ENCODE data around the gene XYLT1. TPM values are rescaled to one million over a fixed set of nuclear protein-coding genes. Genes with fewer than 3 reads are reported as not detected.
A peak's percentile ranks its signal among the peaks of the same experiment; 100 is the strongest.

Gene XYLT1
- total and polyA plus RNA-seq, 2 experiments from 2014 or later: 4.5 to 26.3 TPM

GRCh38 chr16:17474572-17474971 is 3.8 kb upstream of the XYLT1 start:
- TF ChIP-seq EZH2 (IDR thresholded peaks at IDR 0.05; ENCODE audit: insufficient read depth, poor library complexity, severe bottlenecking) (no peak), EZH2phosphoT487 (IDR thresholded peaks at IDR 0.05; ENCODE audit: insufficient read depth, low read depth) (no peak)
- in situ Hi-C loops (cut with MboI): loop anchor here (25.0 kb wide), 1 partner anchor 612 kb away; no protein-coding TSS in a partner anchor
- no peak overlapping the region for H3K4me2 ChIP-seq (ENCODE audit: unreplicated experiment)
- H3F3A ChIP-seq (ENCODE audit: insufficient read depth): peaks cover 9% of the 10 kb centered on the region
- 91 to 92% methylated on average over 13 of the region's 13 CpGs for WGBS, 2 experiments (ENCODE audit: low coverage in 1 of 2, low lambda C conversion rate in 2 of 2, missing lambda C conversion rate in 2 of 2)
- H3K27me3 ChIP-seq (replicated peaks; ENCODE audit: insufficient read depth): no peaks in the 10 kb centered on the region
- peaks cover 7% of the 10 kb centered on the region for H3K79me2 ChIP-seq (ENCODE audit: insufficient read depth)
- no peak for DNase-seq
- no peaks in the 10 kb centered on the region for H4K20me1 ChIP-seq (ENCODE audit: insufficient read depth)
- H3K9ac ChIP-seq: no peak overlapping the region
- H3K4me3 ChIP-seq: no peak overlapping the region
- no peaks in the 10 kb centered on the region for H3K9me2 ChIP-seq (ENCODE audit: insufficient read depth)
- H2AFZ ChIP-seq: no peak overlapping the region
- no peaks in the 10 kb centered on the region for H3K9me3 ChIP-seq (ENCODE audit: low read depth)
- peaks cover 13% of the 10 kb centered on the region for H3K4me1 ChIP-seq (ENCODE audit: insufficient read depth)
- H3K36me3 ChIP-seq (ENCODE audit: low read depth): no peaks in the 10 kb centered on the region
- no peak overlapping the region for H3K27ac ChIP-seq

- Histone ChIP-seq H3F3A (ENCODE audit: insufficient read depth) (peaks cover 9% of the 10 kb centered on the region), H3K27me3 (replicated peaks; ENCODE audit: insufficient read depth) (no peaks in the 10 kb centered on the region), H3K4me1 (ENCODE audit: insufficient read depth) (peaks cover 13% of the 10 kb centered on the region), H3K9me3 (ENCODE audit: low read depth) (no peaks in the 10 kb centered on the region), H3K4me3 (no peak overlapping the region), H4K20me1 (ENCODE audit: insufficient read depth) (no peaks in the 10 kb centered on the region), H3K9ac (no peak overlapping the region), H3K4me2 (ENCODE audit: unreplicated experiment) (no peak overlapping the region), H3K9me2 (ENCODE audit: insufficient read depth) (no peaks in the 10 kb centered on the region), H2AFZ (no peak overlapping the region), H3K27ac (no peak overlapping the region), H3K79me2 (ENCODE audit: insufficient read depth) (peaks cover 13% of the 10 kb centered on the region), H3K36me3 (ENCODE audit: low read depth) (no peaks in the 10 kb centered on the region)
- peak; percentile 55 for DNase-seq
- in situ Hi-C loops (cut with MboI): loop anchor here (25.0 kb wide), 1 partner anchor 612 kb away; no protein-coding TSS in a partner anchor
- TF ChIP-seq EZH2 (IDR thresholded peaks at IDR 0.05; ENCODE audit: insufficient read depth, poor library complexity, severe bottlenecking): no peak
- 50 to 59% methylated on average over 4 of the region's 4 CpGs for WGBS, 2 experiments (ENCODE audit: low coverage in 1 of 2, low lambda C conversion rate in 2 of 2, missing lambda C conversion rate in 2 of 2)
These were observed 3.3 kb upstream of the XYLT1 start for GRCh38 chr16:17474037-17474436.

- Histone ChIP-seq H2AFZ (peak overlapping the region; percentile 64), H3K79me2 (ENCODE audit: insufficient read depth) (peaks cover 34% of the 10 kb centered on the region), H3K4me3 (peak overlapping the region; percentile 90), H3K27ac (peak overlapping the region; percentile 85), H3K9me2 (ENCODE audit: insufficient read depth) (no peaks in the 10 kb centered on the region), H3K4me2 (ENCODE audit: unreplicated experiment) (peak overlapping the region; percentile 96), H3F3A (ENCODE audit: insufficient read depth) (peaks cover 23% of the 10 kb centered on the region), H3K27me3 (replicated peaks; ENCODE audit: insufficient read depth) (no peaks in the 10 kb centered on the region), H3K9ac (peak overlapping the region; percentile 85), H3K9me3 (ENCODE audit: low read depth) (no peaks in the 10 kb centered on the region), H3K4me1 (ENCODE audit: insufficient read depth) (peaks cover 31% of the 10 kb centered on the region), H4K20me1 (ENCODE audit: insufficient read depth) (no peaks in the 10 kb centered on the region), H3K36me3 (ENCODE audit: low read depth) (no peaks in the 10 kb centered on the region)
- DNase-seq: peak; percentile 88
- in situ Hi-C loops (cut with MboI): loop anchor here (25.0 kb wide), 1 partner anchor 610 kb away; no protein-coding TSS in a partner anchor
- 36% methylated on average over 15 of the region's 15 CpGs for WGBS, 2 experiments (ENCODE audit: low coverage in 1 of 2, low lambda C conversion rate in 2 of 2, missing lambda C conversion rate in 2 of 2)
- TF ChIP-seq EZH2 (IDR thresholded peaks at IDR 0.05; ENCODE audit: insufficient read depth, poor library complexity, severe bottlenecking) (no peak), EZH2phosphoT487 (IDR thresholded peaks at IDR 0.05; ENCODE audit: insufficient read depth, low read depth) (no peak)
These were observed 1.1 kb upstream of the XYLT1 start for GRCh38 chr16:17471719-17472461.

- H3K36me3 ChIP-seq (ENCODE audit: low read depth): no peaks in the 10 kb centered on the region
- H4K20me1 ChIP-seq (ENCODE audit: insufficient read depth): no peaks in the 10 kb centered on the region
- TF ChIP-seq EZH2phosphoT487 (IDR thresholded peaks at IDR 0.05; ENCODE audit: insufficient read depth, low read depth) (no peak), EZH2 (IDR thresholded peaks at IDR 0.05; ENCODE audit: insufficient read depth, poor library complexity, severe bottlenecking) (no peak)
- peaks cover 33% of the 10 kb centered on the region for H3K4me1 ChIP-seq (ENCODE audit: insufficient read depth)
- H2AFZ ChIP-seq: peak overlapping the region; percentile 49
- in situ Hi-C loops (cut with MboI): loop anchor here (25.0 kb wide), 1 partner anchor 608 kb away; no protein-coding TSS in a partner anchor
- peaks cover 50% of the 10 kb centered on the region for H3K79me2 ChIP-seq (ENCODE audit: insufficient read depth)
- peaks cover 24% of the 10 kb centered on the region for H3F3A ChIP-seq (ENCODE audit: insufficient read depth)
- peak overlapping the region; percentile 91 for H3K4me2 ChIP-seq (ENCODE audit: unreplicated experiment)
- H3K9me3 ChIP-seq (ENCODE audit: low read depth): no peaks in the 10 kb centered on the region
- WGBS, 2 experiments (ENCODE audit: low coverage in 1 of 2, low lambda C conversion rate in 2 of 2, missing lambda C conversion rate in 2 of 2): 0% methylated on average over 2 to 53 of the region's 95 CpGs
- H3K27me3 ChIP-seq (replicated peaks; ENCODE audit: insufficient read depth): no peaks in the 10 kb centered on the region
- H3K9ac ChIP-seq: peak overlapping the region; percentile 82
- DNase-seq: peak; percentile 58
- H3K4me3 ChIP-seq: peak overlapping the region; percentile 90
- no peaks in the 10 kb centered on the region for H3K9me2 ChIP-seq (ENCODE audit: insufficient read depth)
- H3K27ac ChIP-seq: peak overlapping the region; percentile 85
These were observed 415 bp downstream of the XYLT1 start for GRCh38 chr16:17470182-17470907.
